ENCODE measurements around the gene R3HDM2. TPM values are rescaled to one million over a fixed set of nuclear protein-coding genes. Genes with fewer than 3 reads are reported as not detected.

R3HDM2 gene
- total RNA-seq, 1 experiment from 2014 or later: 45.4 TPM

DNA sequence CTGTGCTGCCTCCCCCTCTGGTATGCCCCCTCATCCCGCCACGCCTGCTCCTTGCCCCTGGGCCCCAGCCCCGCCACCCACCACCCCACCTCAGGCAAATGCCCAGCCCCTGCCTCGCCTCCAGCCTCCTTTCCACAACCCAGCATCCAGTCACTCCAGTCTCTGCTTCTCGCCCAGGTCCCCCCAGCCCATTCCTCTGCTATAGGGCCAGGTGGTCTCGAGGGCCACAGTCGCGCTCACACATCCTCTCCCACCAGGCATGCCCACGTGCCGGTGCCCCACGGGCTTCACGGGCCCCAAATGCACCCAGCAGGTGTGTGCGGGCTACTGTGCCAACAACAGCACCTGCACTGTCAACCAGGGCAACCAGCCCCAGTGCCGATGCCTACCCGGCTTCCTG, 220.4 kb downstream of the R3HDM2 start:
- Histone ChIP-seq H3K9me2 (ENCODE audit: insufficient read depth) (no peaks in the 10 kb centered on the region), H3K4me2 (ENCODE audit: low read length) (no peak overlapping the region), H3K27ac (ENCODE audit: low read depth, low read length) (no peak overlapping the region), H4K20me1 (ENCODE audit: insufficient read depth) (no peaks in the 10 kb centered on the region), H3K9me3 (ENCODE audit: control insufficient read depth in 1 of 2, insufficient read depth in 1 of 2, low read depth in 1 of 2, low read length in 2 of 2) (no peaks in the 10 kb centered on the region), H3K79me2 (ENCODE audit: insufficient read depth, low read length) (no peaks in the 10 kb centered on the region), H2AFZ (ENCODE audit: low read depth, low read length, poor library complexity, severe bottlenecking) (no peak overlapping the region), H3K4me1 (ENCODE audit: control insufficient read depth in 1 of 2, insufficient read depth in 2 of 2, low read length in 2 of 2) (peaks cover 12 to 22% of the 10 kb centered on the region in 2 experiments), H3K27me3 (ENCODE audit: insufficient read depth, low read length) (no peaks in the 10 kb centered on the region), H3K9ac (ENCODE audit: low read length) (no peak overlapping the region), H3K4me3 (replicated peaks in 1 of 2; ENCODE audit: low read depth in 1 of 2, low read length in 2 of 2) (no peak overlapping the region), H3K36me3 (ENCODE audit: control insufficient read depth in 1 of 2, insufficient read depth in 2 of 2, low read length in 2 of 2) (no peaks in the 10 kb centered on the region)
- TF ChIP-seq CTCF (IDR thresholded peaks at IDR 0.05 in 2 of 3, conservative IDR thresholded peaks at IDR 0.05 in 1 of 3; ENCODE audit: borderline replicate concordance in 1 of 3, insufficient read depth in 1 of 3, low read depth in 2 of 3, low read length in 2 of 3) (no peak), ELF1 (IDR thresholded peaks at IDR 0.05; ENCODE audit: borderline replicate concordance, low read depth) (no peak), MAX (IDR thresholded peaks at IDR 0.05) (no peak), SRF (IDR thresholded peaks at IDR 0.05; ENCODE audit: low read depth) (no peak)
- DNase-seq (ENCODE audit: low read depth, low spot score): no peak
- ATAC-seq: no peak
- RAD21 ChIA-PET (ENCODE audit: low non-redundant PET in 1 of 2, low total read pairs in 2 of 2, uncharacterized antibody in 2 of 2, unreplicated experiment in 2 of 2): no interaction called here
- POLR2A ChIA-PET: no interaction called here
- BruUV-seq (replicated peaks): no TSS peak
- CTCF ChIA-PET: no interaction called here
- intact Hi-C loops (cut with micrococcal nuclease): no loop called here

DNA sequence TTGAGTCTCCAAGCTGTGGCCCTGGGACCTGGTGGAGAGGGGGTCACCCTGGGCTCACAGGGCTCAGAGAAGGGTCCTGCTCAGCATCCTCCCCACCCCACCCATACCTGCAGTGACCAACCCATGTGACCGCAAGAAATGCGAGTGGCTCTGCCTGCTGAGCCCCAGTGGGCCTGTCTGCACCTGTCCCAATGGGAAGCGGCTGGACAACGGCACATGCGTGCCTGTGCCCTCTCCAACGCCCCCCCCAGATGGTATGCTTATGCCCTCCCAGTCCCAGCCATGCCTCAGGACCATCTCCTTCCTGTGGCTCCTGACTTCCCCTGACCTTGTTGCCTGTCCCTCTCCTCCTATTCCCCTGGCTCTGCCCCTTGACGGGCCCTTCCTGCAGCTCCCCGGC, 220.9 kb downstream of the R3HDM2 start:
- H3K27ac ChIP-seq (ENCODE audit: low read depth, low read length): no peak overlapping the region
- no peak overlapping the region for H3K9ac ChIP-seq (ENCODE audit: low read length)
- H3K9me3 ChIP-seq (ENCODE audit: control insufficient read depth in 1 of 2, insufficient read depth in 1 of 2, low read depth in 1 of 2, low read length in 2 of 2): no peaks in the 10 kb centered on the region
- H3K9me2 ChIP-seq (ENCODE audit: insufficient read depth): no peaks in the 10 kb centered on the region
- ChIA-PET RAD21 (ENCODE audit: low non-redundant PET in 1 of 2, low total read pairs in 2 of 2, uncharacterized antibody in 2 of 2, unreplicated experiment in 2 of 2) (no interaction called here), CTCF (no interaction called here), POLR2A (no interaction called here)
- no peak overlapping the region for H3K4me2 ChIP-seq (ENCODE audit: low read length)
- H3K79me2 ChIP-seq (ENCODE audit: insufficient read depth, low read length): no peaks in the 10 kb centered on the region
- H3K36me3 ChIP-seq (ENCODE audit: control insufficient read depth in 1 of 2, insufficient read depth in 2 of 2, low read length in 2 of 2): no peaks in the 10 kb centered on the region
- DNase-seq (ENCODE audit: low read depth, low spot score) (no peak), ATAC-seq (no peak)
- intact Hi-C loops (cut with micrococcal nuclease): no loop called here
- H4K20me1 ChIP-seq (ENCODE audit: insufficient read depth): no peaks in the 10 kb centered on the region
- H3K4me1 ChIP-seq (ENCODE audit: control insufficient read depth in 1 of 2, insufficient read depth in 2 of 2, low read length in 2 of 2): peaks cover 12 to 20% of the 10 kb centered on the region in 2 experiments
- TF ChIP-seq JUND (IDR thresholded peaks at IDR 0.05) (no peak), CTCF (IDR thresholded peaks at IDR 0.05 in 2 of 3, conservative IDR thresholded peaks at IDR 0.05 in 1 of 3; ENCODE audit: borderline replicate concordance in 1 of 3, insufficient read depth in 1 of 3, low read depth in 2 of 3, low read length in 2 of 3) (no peak), CBX3 (IDR thresholded peaks at IDR 0.05; ENCODE audit: low read depth) (no peak)
- H2AFZ ChIP-seq (ENCODE audit: low read depth, low read length, poor library complexity, severe bottlenecking): no peak overlapping the region
- no peaks in the 10 kb centered on the region for H3K27me3 ChIP-seq (ENCODE audit: insufficient read depth, low read length)
- no TSS peak for BruUV-seq (replicated peaks)
- no peak overlapping the region for H3K4me3 ChIP-seq (replicated peaks in 1 of 2; ENCODE audit: low read depth in 1 of 2, low read length in 2 of 2)

Data from HCT116 (cell line).